Measurements from ENCODE around the gene EDC3. TPM values are rescaled to one million over a fixed set of nuclear protein-coding genes. Genes with fewer than 3 reads are reported as not detected.

EDC3 gene
- total RNA-seq, 1 donor, result 9.8 TPM

GRCh38 chr15:74709011-74709410, 13.2 kb upstream of the EDC3 start:
- H3K9me3 ChIP-seq (ENCODE audit: low read depth, low read length), result no peaks in the 10 kb centered on the region
- H2AFZ ChIP-seq (ENCODE audit: low read length), result no peak overlapping the region
- H4K20me1 ChIP-seq (ENCODE audit: insufficient read depth, low read length), result no peaks in the 10 kb centered on the region
- no peak for TF ChIP-seq CTCF (IDR thresholded peaks at IDR 0.05; ENCODE audit: extremely low read depth, low read depth, low read length)
- H3K36me3 ChIP-seq (ENCODE audit: insufficient read depth, low read length), result no peaks in the 10 kb centered on the region
- no peaks in the 10 kb centered on the region for H3K79me2 ChIP-seq (ENCODE audit: insufficient read depth, low read length)
- H3K27me3 ChIP-seq (ENCODE audit: insufficient read depth, low read length), result peaks cover 17% of the 10 kb centered on the region
- DNase-seq (ENCODE audit: insufficient read length, low spot score, missing footprints), result no peak
- no peak overlapping the region for H3K4me3 ChIP-seq (ENCODE audit: insufficient read depth, low read length)
- H3K27ac ChIP-seq (ENCODE audit: low read depth, low read length), result no peak overlapping the region
- H3K4me2 ChIP-seq (ENCODE audit: insufficient read depth, low read length), result no peak overlapping the region
- H3K4me1 ChIP-seq (ENCODE audit: insufficient read depth, low read length), result no peaks in the 10 kb centered on the region

- Histone ChIP-seq H3K4me2 (ENCODE audit: insufficient read depth, low read length) (peak overlapping the region; percentile 99), H3K27me3 (ENCODE audit: insufficient read depth, low read length) (no peaks in the 10 kb centered on the region), H2AFZ (ENCODE audit: low read length) (peak overlapping the region; percentile 99), H3K4me1 (ENCODE audit: insufficient read depth, low read length) (peaks cover 17% of the 10 kb centered on the region), H3K9me3 (ENCODE audit: low read depth, low read length) (no peaks in the 10 kb centered on the region), H4K20me1 (ENCODE audit: insufficient read depth, low read length) (peaks cover 2% of the 10 kb centered on the region), H3K27ac (ENCODE audit: low read depth, low read length) (no peak overlapping the region), H3K36me3 (ENCODE audit: insufficient read depth, low read length) (no peaks in the 10 kb centered on the region), H3K4me3 (ENCODE audit: insufficient read depth, low read length) (no peak overlapping the region), H3K79me2 (ENCODE audit: insufficient read depth, low read length) (peaks cover 47% of the 10 kb centered on the region)
- DNase-seq (ENCODE audit: insufficient read length, low spot score, missing footprints), result no peak
- TF ChIP-seq CTCF (IDR thresholded peaks at IDR 0.05; ENCODE audit: extremely low read depth, low read depth, low read length), result no peak
These were observed 984 bp upstream of the EDC3 start for GRCh38 chr15:74696808-74697207.

GRCh38 chr15:74696398-74696729, 540 bp upstream of the EDC3 start:
- Histone ChIP-seq H3K36me3 (ENCODE audit: insufficient read depth, low read length) (no peaks in the 10 kb centered on the region), H2AFZ (ENCODE audit: low read length) (peak overlapping the region; percentile 99), H3K27ac (ENCODE audit: low read depth, low read length) (peak overlapping the region; percentile 80), H3K9me3 (ENCODE audit: low read depth, low read length) (no peaks in the 10 kb centered on the region), H3K79me2 (ENCODE audit: insufficient read depth, low read length) (peaks cover 51% of the 10 kb centered on the region), H3K4me1 (ENCODE audit: insufficient read depth, low read length) (peaks cover 17% of the 10 kb centered on the region), H3K27me3 (ENCODE audit: insufficient read depth, low read length) (no peaks in the 10 kb centered on the region), H3K4me3 (ENCODE audit: insufficient read depth, low read length) (peak overlapping the region; percentile 84), H4K20me1 (ENCODE audit: insufficient read depth, low read length) (peaks cover 2% of the 10 kb centered on the region), H3K4me2 (ENCODE audit: insufficient read depth, low read length) (peak overlapping the region; percentile 99)
- TF ChIP-seq CTCF (IDR thresholded peaks at IDR 0.05; ENCODE audit: extremely low read depth, low read depth, low read length), result no peak
- DNase-seq (ENCODE audit: insufficient read length, low spot score, missing footprints), result no peak

GRCh38 chr15:74692327-74692726, 3.5 kb downstream of the EDC3 start:
- Histone ChIP-seq H3K4me1 (ENCODE audit: insufficient read depth, low read length) (peaks cover 17% of the 10 kb centered on the region), H2AFZ (ENCODE audit: low read length) (no peak overlapping the region)
- TF ChIP-seq CTCF (IDR thresholded peaks at IDR 0.05; ENCODE audit: extremely low read depth, low read depth, low read length), result no peak

More at GRCh38 chr15:74692327-74692726, 3.5 kb downstream of the EDC3 start:
- no peak overlapping the region for H3K27ac ChIP-seq (ENCODE audit: low read depth, low read length)
- no peaks in the 10 kb centered on the region for H3K27me3 ChIP-seq (ENCODE audit: insufficient read depth, low read length)
- H3K9me3 ChIP-seq (ENCODE audit: low read depth, low read length), result no peaks in the 10 kb centered on the region
- H3K4me3 ChIP-seq (ENCODE audit: insufficient read depth, low read length), result no peak overlapping the region
- H4K20me1 ChIP-seq (ENCODE audit: insufficient read depth, low read length), result peaks cover 8% of the 10 kb centered on the region
- no peak for DNase-seq (ENCODE audit: insufficient read length, low spot score, missing footprints)
- H3K79me2 ChIP-seq (ENCODE audit: insufficient read depth, low read length), result peaks cover 87% of the 10 kb centered on the region
- H3K36me3 ChIP-seq (ENCODE audit: insufficient read depth, low read length), result no peaks in the 10 kb centered on the region
- no peak overlapping the region for H3K4me2 ChIP-seq (ENCODE audit: insufficient read depth, low read length)
